CD4-positive, alpha-beta T cell (primary cell): ENCODE measurements around the gene NEK3. TPM values are rescaled to one million over a fixed set of nuclear protein-coding genes. Genes with fewer than 3 reads are reported as not detected.
"Not testable (repeated sequence)": the region's sequence is repeated elsewhere in the genome, so short reads cannot be mapped to it uniquely, and the experiment has no call there.

Source experiments
- ATAC-seq: fragments of 200-7000 bp; cut with Tn5 transposase; one replicate; pipeline ENCODE4 v1.10.0; 2022; ENCODE audit warnings: mild to moderate bottlenecking; ENCODE audit not compliant: poor library complexity
- CTCF ChIA-PET: fragments of 350-600 bp; sonication (Branson Sonifier 250); formaldehyde crosslinking; loops from one replicate; lab custom pipeline; 2021; ENCODE audit warnings: antibody characterized with exemption, inconsistent platforms; lab: Charles Lee
- POLR2A ChIA-PET: fragments of 350-600 bp; sonication (Branson Sonifier 250); formaldehyde crosslinking; loops from one replicate; lab custom pipeline; 2021; ENCODE audit warnings: antibody characterized with exemption, inconsistent platforms; lab: Charles Lee
- DNase-seq, 14 experiments: peaks; one replicate each; pipeline ENCODE4 v3.0.0-alpha.2; 2013 to 2020; ENCODE audit warnings: mixed read lengths in 2 of 14
- H3K27ac ChIP-seq, 2 donors: one replicate each; pipeline versions ENCODE4 v1.5.1 to v1.7.0; 2013; ENCODE audit warnings: low read length in 2 of 2, low read depth in 1 of 2, mild to moderate bottlenecking in 1 of 2
- H3K27me3 ChIP-seq, 2 experiments: 1 replicate in 1 of 2; 2 replicates in 1 of 2; pipeline versions ENCODE4 v1.6.1 to v1.7.0; 2013; ENCODE audit warnings: low read length in 2 of 2, control low read depth in 1 of 2, mild to moderate bottlenecking in 1 of 2, moderate library complexity in 1 of 2; ENCODE audit not compliant: insufficient read depth in 2 of 2, control insufficient read depth in 1 of 2
- H3K36me3 ChIP-seq: one replicate; pipeline ENCODE4 v1.6.1; 2013; ENCODE audit warnings: low read length, control low read depth; ENCODE audit not compliant: insufficient read depth
- H3K4me1 ChIP-seq: one replicate; pipeline ENCODE4 v1.6.1; 2013; ENCODE audit warnings: low read length, control low read depth; ENCODE audit not compliant: insufficient read depth
- H3K4me3 ChIP-seq: one replicate; pipeline ENCODE4 v1.5.1; 2013; ENCODE audit warnings: mild to moderate bottlenecking, low read length, moderate library complexity
- H3K9me3 ChIP-seq, 2 experiments: 1 replicate in 1 of 2; 2 replicates in 1 of 2; pipeline versions ENCODE4 v1.6.1 to v1.7.0; 2013; ENCODE audit warnings: low read length in 2 of 2, mild to moderate bottlenecking in 2 of 2, control low read depth in 1 of 2, moderate library complexity in 1 of 2; ENCODE audit not compliant: control insufficient read depth in 1 of 2, insufficient read depth in 1 of 2
- H3K27ac Mint-ChIP-seq: one replicate; pipeline ENCODE4 v1.8.0; 2020; ENCODE audit warnings: mixed read lengths
- H3K27me3 Mint-ChIP-seq: one replicate; pipeline ENCODE4 v1.8.0; 2021; ENCODE audit warnings: mixed read lengths
- H3K36me3 Mint-ChIP-seq: one replicate; pipeline ENCODE4 v1.8.0; 2021; ENCODE audit warnings: low read depth, mixed read lengths
- H3K4me1 Mint-ChIP-seq: one replicate; pipeline ENCODE4 v1.8.0; 2021; ENCODE audit warnings: low read depth, mixed read lengths
- H3K4me3 Mint-ChIP-seq: one replicate; pipeline ENCODE4 v1.8.0; 2020; ENCODE audit warnings: mild to moderate bottlenecking, mixed read lengths
- H3K9me3 Mint-ChIP-seq: one replicate; pipeline ENCODE4 v1.8.0; 2020; ENCODE audit warnings: mixed read lengths
- CTCF ChIP-seq: fragments of 200-600 bp; IDR thresholded peaks from one replicate; pipeline ENCODE4 v1.8.0; 2022; ENCODE audit warnings: antibody characterized with exemption, mild to moderate bottlenecking
- intact Hi-C, 2 experiments: fragments of 100-400 bp; cut with DNase I in 1 of 2; cut with micrococcal nuclease in 1 of 2; formaldehyde crosslinking; loops; one replicate each; pipeline versions ENCODE4 v1.15.1 to v1.9.0; 2023 to 2025; cut with DNase I, micrococcal nuclease
- total RNA-seq, 174 experiments: library from RNA in 2 of 174; stranded (reverse) in 2 of 174; gene quantifications; one replicate each; pipeline ENCODE4 v1.2.3 and lab custom pipeline; 2021 to 2026

NEK3 gene
- total RNA-seq, 2 experiments from 2014 or later: 7.0 TPM

- DNase-seq (no peak), ATAC-seq (no peak)
- H3K27ac ChIP-seq: no peak overlapping the region
- ChIA-PET CTCF (no interaction called here), POLR2A (no interaction called here)
- peaks cover 14% of the 10 kb centered on the region for H3K36me3 ChIP-seq
- intact Hi-C loops: loop anchor here in 1 of 2 experiments (2.0 kb wide), 1 partner anchor 27 kb away; no protein-coding TSS in a partner anchor
- no peak overlapping the region for H3K27ac Mint-ChIP-seq
- no peaks in the 10 kb centered on the region for H3K27me3 ChIP-seq
- H3K4me1 Mint-ChIP-seq: peaks cover 15% of the 10 kb centered on the region
- no peaks in the 10 kb centered on the region for H3K9me3 Mint-ChIP-seq
- H3K4me3 ChIP-seq: no peak overlapping the region
- no peaks in the 10 kb centered on the region for H3K9me3 ChIP-seq
- no peak overlapping the region for H3K4me3 Mint-ChIP-seq
- H3K4me1 ChIP-seq: peaks cover 1% of the 10 kb centered on the region
- TF ChIP-seq CTCF: no peak
- peaks cover 38% of the 10 kb centered on the region for H3K36me3 Mint-ChIP-seq
- no peaks in the 10 kb centered on the region for H3K27me3 Mint-ChIP-seq
Observed at GRCh38 chr13:52165411-52165810, 6.0 kb upstream of the NEK3 start.

GRCh38 chr13:52164989-52165388, 5.6 kb upstream of the NEK3 start:
- Histone ChIP-seq H3K4me1 (peaks cover 6% of the 10 kb centered on the region), H3K36me3 (peaks cover 13% of the 10 kb centered on the region), H3K9me3 (no peaks in the 10 kb centered on the region), H3K27me3 (no peaks in the 10 kb centered on the region), H3K27ac (no peak overlapping the region), H3K4me3 (no peak overlapping the region)
- ATAC-seq (no peak), DNase-seq (no peak)
- intact Hi-C loops: loop anchor here in 1 of 2 experiments (2.0 kb wide), 1 partner anchor 28 kb away; no protein-coding TSS in a partner anchor
- Mint-ChIP-seq H3K27me3 (no peaks in the 10 kb centered on the region), H3K4me3 (no peak overlapping the region), H3K4me1 (peaks cover 17% of the 10 kb centered on the region), H3K36me3 (peaks cover 38% of the 10 kb centered on the region), H3K27ac (no peak overlapping the region), H3K9me3 (no peaks in the 10 kb centered on the region)
- no peak for TF ChIP-seq CTCF
- ChIA-PET POLR2A (no interaction called here), CTCF (no interaction called here)

- H3K4me3 ChIP-seq, H3K4me3 Mint-ChIP-seq, H3K27ac ChIP-seq, H3K9me3 ChIP-seq, DNase-seq, H3K27me3 Mint-ChIP-seq, POLR2A ChIA-PET, ATAC-seq, H3K36me3 ChIP-seq, H3K9me3 Mint-ChIP-seq, CTCF ChIA-PET, H3K27me3 ChIP-seq: not testable (repeated sequence)
- Mint-ChIP-seq H3K27ac (peak overlapping the region; percentile 18), H3K4me1 (peaks cover 22% of the 10 kb centered on the region), H3K36me3 (peaks cover 35% of the 10 kb centered on the region)
- peaks cover 11% of the 10 kb centered on the region for H3K4me1 ChIP-seq
- intact Hi-C loops: loop anchor here in 1 of 2 experiments (2.0 kb wide), 1 partner anchor 29 kb away; no protein-coding TSS in a partner anchor
Observed at GRCh38 chr13:52163878-52164277, 4.5 kb upstream of the NEK3 start.
